Measurements from ENCODE around the gene NBEAL2.

Gene NBEAL2

DNA sequence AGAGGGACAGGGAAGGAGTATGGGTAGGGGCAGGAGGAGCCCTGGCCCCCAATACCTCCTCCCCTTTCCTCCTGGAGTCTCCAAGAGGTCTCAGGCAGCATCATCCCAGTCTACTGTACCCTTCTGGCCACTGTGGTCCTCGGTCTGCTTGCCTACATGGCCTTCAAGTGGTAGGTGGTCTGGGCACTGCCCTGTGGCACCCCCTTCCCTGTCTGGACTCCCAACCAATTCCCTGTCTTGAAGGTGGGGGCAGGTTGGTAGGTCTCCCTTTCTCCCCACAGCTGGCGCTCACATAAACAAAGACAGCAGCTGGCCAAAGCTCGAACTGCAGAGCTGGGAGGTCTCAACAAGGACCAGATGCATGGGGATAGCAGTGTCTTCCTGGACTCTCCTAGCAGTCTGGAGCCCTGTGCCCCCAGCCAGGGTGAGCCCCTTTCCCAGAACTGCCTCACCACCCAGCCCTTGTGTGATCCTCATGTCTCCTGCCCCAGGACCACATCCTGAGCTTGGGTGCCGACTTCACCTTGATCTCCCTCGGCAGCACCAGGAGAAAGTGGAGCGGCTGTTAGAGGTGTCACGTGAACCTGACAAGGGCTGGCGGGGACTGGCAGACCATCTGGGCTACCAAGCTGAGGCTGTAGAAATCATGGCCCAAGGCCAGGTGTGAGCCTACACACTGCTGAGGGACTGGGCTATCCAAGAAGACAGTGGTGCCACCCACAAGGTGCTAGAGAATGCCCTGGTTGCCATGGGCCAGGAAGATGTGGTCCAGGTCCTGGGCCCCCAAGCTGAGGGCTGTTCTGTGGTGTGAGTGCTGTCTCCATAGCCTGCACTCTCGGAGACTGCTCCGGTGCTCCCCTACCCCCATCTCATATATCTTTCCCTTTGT, 33.1 kb downstream of the NBEAL2 start:
- peaks cover 9% of the 10 kb centered on the region; the same call in 1 of the 2 replicates for H3K36me3 ChIP-seq (ENCODE audit: insufficient read depth, low read length)

DNA sequence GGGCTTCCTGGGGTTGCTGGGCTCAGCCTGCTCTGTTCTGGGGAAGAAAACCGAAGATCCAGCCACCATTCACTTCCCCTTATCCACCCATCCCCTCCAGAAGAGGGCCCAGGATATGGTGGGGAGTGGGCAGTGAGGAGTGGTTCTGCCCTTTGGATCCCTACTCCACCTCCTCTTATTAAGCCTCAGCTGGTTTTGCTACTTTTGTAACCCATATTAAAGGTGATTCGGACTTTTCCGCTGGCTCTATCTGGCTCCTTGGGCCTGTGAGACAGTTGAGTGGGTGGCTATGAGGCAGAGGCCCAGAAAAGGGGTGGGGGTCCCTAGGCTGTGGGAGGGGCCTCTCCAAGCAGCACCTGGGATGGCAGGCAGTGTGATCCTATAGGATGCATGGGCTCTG, 33.8 kb downstream of the NBEAL2 start:
- TF ChIP-seq POLR2AphosphoS5 (IDR thresholded peaks at IDR 0.05; ENCODE audit: borderline replicate concordance, low read depth, low read length) (no peak), EZH2 (IDR thresholded peaks at IDR 0.05) (no peak), FOXP2 (optimal IDR thresholded peaks at IDR 0.05; ENCODE audit: control extremely low read depth, extremely low read length, insufficient read depth) (no peak)
- no peak for DNase-seq (ENCODE audit: low read depth, low spot score)
- H3K9ac ChIP-seq (ENCODE audit: insufficient read length), result no peak overlapping the region
- H3K9me3 ChIP-seq (ENCODE audit: low read depth, low read length), result no peaks in the 10 kb centered on the region
- H3K4me3 ChIP-seq, result no peak overlapping the region
- peaks cover 11% of the 10 kb centered on the region; the same call in 1 of the 2 replicates for H3K36me3 ChIP-seq (ENCODE audit: insufficient read depth, low read length)
- H3K27ac ChIP-seq, result no peak overlapping the region

More for the DNA sequence above, 33.1 kb downstream of the NBEAL2 start:
- Histone ChIP-seq H3K9ac (ENCODE audit: insufficient read length) (no peak overlapping the region), H3K9me3 (ENCODE audit: low read depth, low read length) (no peaks in the 10 kb centered on the region), H3K27ac (no peak overlapping the region), H3K4me3 (no peak overlapping the region)
- TF ChIP-seq EZH2 (IDR thresholded peaks at IDR 0.05) (no peak), FOXP2 (optimal IDR thresholded peaks at IDR 0.05; ENCODE audit: control extremely low read depth, extremely low read length, insufficient read depth) (no peak), POLR2AphosphoS5 (IDR thresholded peaks at IDR 0.05; ENCODE audit: borderline replicate concordance, low read depth, low read length) (no peak)
- DNase-seq (ENCODE audit: low read depth, low spot score), result no peak

DNA sequence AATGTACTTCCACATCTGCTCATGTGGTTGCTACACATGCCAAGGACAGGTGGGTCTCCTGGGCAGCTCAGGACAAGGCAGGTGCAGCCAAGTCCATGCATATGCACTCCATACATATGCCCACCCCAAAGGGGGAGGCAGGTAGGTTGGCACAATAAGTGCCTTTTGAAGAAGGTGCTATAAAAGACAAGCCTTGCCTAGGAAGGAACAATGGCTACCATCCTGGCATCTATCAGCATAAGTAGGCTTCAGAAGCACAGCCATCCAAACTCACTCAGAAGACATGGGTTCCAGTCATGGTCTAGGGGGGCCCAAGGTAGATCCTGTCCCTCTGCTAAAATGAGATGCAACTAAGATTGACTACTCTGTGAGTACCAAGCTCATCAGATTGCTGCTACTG, 34.6 kb downstream of the NBEAL2 start:
- H3K9ac ChIP-seq (ENCODE audit: insufficient read length), result no peak overlapping the region
- no peak for DNase-seq (ENCODE audit: low read depth, low spot score)
- no peak overlapping the region for H3K4me3 ChIP-seq
- H3K36me3 ChIP-seq (ENCODE audit: insufficient read depth, low read length), result peaks cover 11% of the 10 kb centered on the region; the same call in 1 of the 2 replicates
- no peak for TF ChIP-seq EZH2 (IDR thresholded peaks at IDR 0.05)
- no peak for TF ChIP-seq FOXP2 (optimal IDR thresholded peaks at IDR 0.05; ENCODE audit: control extremely low read depth, extremely low read length, insufficient read depth)
- TF ChIP-seq POLR2AphosphoS5 (IDR thresholded peaks at IDR 0.05; ENCODE audit: borderline replicate concordance, low read depth, low read length), result no peak
- H3K9me3 ChIP-seq (ENCODE audit: low read depth, low read length), result no peaks in the 10 kb centered on the region
- no peak overlapping the region for H3K27ac ChIP-seq

DNA sequence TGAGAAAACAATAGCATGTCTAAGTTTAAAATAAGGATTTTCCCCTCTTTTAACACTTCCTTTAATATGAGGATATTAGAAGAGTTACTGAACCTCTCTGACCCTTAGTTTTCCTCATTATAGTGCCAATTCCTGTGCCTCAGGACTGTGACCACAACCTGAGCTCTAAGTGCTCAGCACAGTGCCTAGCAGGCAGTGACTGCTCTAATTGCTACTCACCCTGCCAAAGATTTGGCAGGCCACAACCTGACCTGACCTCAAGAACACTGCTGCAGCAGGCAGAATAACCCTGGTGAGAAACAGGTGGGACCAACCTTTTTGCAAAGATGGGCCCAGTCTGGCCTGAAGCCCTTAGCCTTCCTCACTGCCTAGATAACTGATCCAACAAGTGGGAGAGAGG, 35.7 kb downstream of the NBEAL2 start:
- Histone ChIP-seq H3K9ac (ENCODE audit: insufficient read length) (no peak overlapping the region), H3K9me3 (ENCODE audit: low read depth, low read length) (no peaks in the 10 kb centered on the region), H3K36me3 (ENCODE audit: insufficient read depth, low read length) (peaks cover 11% of the 10 kb centered on the region; the same call in 1 of the 2 replicates), H3K4me3 (no peak overlapping the region), H3K27ac (no peak overlapping the region)
- no peak for TF ChIP-seq POLR2AphosphoS5 (IDR thresholded peaks at IDR 0.05; ENCODE audit: borderline replicate concordance, low read depth, low read length)
- no peak for TF ChIP-seq EZH2 (IDR thresholded peaks at IDR 0.05)
- no peak for TF ChIP-seq FOXP2 (optimal IDR thresholded peaks at IDR 0.05; ENCODE audit: control extremely low read depth, extremely low read length, insufficient read depth)
- DNase-seq (ENCODE audit: low read depth, low spot score), result no peak

DNA sequence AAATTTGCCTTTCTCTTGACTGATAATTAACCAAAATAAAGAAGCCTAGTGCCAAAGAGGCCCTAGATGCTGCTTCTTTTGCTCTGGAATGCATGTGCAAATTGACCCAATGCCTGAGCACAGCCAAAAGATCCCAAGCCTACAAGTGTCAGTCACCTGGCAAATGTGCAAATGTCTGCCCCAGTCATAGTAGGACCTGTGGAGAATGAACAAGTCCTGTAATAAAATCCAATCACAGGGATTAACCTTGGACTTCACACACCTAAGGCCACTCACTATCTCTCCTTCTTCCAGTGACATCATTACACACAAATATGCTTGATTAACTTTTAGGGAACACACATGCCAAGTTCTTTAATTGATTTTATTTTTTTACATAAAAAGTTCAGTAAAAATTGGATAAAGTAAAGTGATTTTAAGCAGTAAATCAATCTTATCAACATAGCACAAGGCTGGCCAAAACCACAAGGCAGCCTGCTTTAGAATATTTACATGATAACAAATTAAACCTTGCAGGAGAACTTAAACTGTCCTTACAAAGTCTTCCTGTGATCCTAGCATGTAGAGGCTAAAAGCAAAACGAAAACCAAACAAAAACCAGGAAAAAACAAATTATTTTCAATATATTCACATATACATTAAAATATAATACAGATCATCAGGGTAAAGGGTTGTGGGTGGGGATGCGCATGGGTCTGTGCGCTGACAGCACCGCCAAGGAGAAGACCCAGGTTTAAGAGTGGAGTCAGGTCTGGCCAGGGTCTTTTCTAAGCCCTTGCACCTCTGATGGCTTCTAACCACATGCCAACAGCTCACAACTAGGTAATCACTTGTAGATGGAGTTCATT, 36.8 kb downstream of the NBEAL2 start:
- no peak overlapping the region for H3K27ac ChIP-seq
- H3K9me3 ChIP-seq (ENCODE audit: low read depth, low read length), result no peaks in the 10 kb centered on the region
- no peak for DNase-seq (ENCODE audit: low read depth, low spot score)
- TF ChIP-seq EZH2 (IDR thresholded peaks at IDR 0.05) (no peak), POLR2AphosphoS5 (IDR thresholded peaks at IDR 0.05; ENCODE audit: borderline replicate concordance, low read depth, low read length) (no peak), FOXP2 (optimal IDR thresholded peaks at IDR 0.05; ENCODE audit: control extremely low read depth, extremely low read length, insufficient read depth) (no peak)
- peaks cover 11% of the 10 kb centered on the region; the same call in 1 of the 2 replicates for H3K36me3 ChIP-seq (ENCODE audit: insufficient read depth, low read length)
- no peak overlapping the region for H3K9ac ChIP-seq (ENCODE audit: insufficient read length)
- H3K4me3 ChIP-seq, result no peak overlapping the region

DNA sequence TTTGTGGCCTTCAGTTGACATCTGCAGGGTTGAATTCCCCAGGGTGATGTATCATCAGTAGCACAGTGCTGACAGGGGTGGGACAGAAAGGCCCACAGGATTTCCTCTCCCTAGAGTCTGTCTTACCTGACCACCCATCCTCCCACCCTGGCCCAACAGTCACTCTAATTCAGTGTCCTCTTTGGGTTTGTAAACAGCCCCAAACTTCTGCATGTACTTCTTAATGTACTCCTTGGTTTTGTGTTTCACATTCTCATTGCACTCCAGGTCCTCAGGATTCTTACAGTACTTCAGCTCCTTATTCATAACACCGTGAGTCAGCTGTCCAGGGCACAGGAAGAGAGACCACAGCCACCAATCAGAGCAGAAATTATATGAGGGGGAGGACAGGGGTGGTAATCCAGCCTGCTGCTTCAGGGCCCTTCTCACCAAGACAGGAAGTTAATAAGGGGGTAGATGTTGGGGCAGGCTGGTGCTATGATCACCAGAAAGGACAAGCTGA, 37.5 kb downstream of the NBEAL2 start:
- Histone ChIP-seq H3K4me3 (no peak overlapping the region), H3K27ac (no peak overlapping the region)
- TF ChIP-seq POLR2AphosphoS5 (IDR thresholded peaks at IDR 0.05; ENCODE audit: borderline replicate concordance, low read depth, low read length) (no peak), EZH2 (IDR thresholded peaks at IDR 0.05) (no peak), FOXP2 (optimal IDR thresholded peaks at IDR 0.05; ENCODE audit: control extremely low read depth, extremely low read length, insufficient read depth) (no peak)

DNA sequence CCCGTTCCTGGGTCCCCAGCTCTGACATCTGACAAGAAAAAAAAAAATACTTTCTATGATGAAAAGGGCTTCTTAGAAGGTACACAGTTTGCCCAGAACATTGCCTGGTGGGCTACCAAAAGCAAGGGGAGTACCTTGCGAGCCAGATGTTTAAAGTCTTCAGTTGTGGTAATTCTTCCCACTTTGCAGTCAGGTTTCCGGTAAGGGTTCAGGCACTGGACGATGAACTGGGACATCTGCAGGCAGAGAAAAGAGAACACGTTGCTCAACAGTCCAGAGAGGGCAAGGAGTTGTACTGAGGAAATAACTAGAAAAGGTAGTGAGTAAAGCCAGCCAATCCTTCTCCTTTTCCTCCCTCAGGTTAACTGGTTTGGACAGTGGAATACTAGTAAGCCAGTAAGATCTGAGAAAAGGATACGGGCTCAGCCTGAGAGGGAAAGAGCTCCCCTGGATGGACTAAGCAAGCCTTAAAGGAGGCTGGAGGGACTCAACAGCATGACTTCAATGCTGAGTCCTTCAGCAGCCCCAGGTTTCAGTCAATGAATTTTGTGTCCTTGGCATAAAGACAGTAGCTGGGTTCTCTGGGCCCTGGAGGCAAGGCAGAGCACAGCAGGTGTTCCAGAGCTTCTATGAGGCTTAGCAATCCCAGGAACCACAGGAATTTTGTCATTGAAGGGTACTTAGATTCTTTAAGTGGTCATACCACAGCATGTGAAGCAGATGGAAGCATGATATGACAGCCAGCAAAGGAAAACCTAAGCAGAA, 38.2 kb downstream of the NBEAL2 start:
- Histone ChIP-seq H3K4me3 (no peak overlapping the region), H3K27ac (no peak overlapping the region), H3K36me3 (ENCODE audit: insufficient read depth, low read length) (peaks cover 11% of the 10 kb centered on the region; the same call in 1 of the 2 replicates), H3K9ac (ENCODE audit: insufficient read length) (no peak overlapping the region), H3K9me3 (ENCODE audit: low read depth, low read length) (no peaks in the 10 kb centered on the region)
- DNase-seq (ENCODE audit: low read depth, low spot score), result peak; percentile 66
- TF ChIP-seq EZH2 (IDR thresholded peaks at IDR 0.05) (no peak), POLR2AphosphoS5 (IDR thresholded peaks at IDR 0.05; ENCODE audit: borderline replicate concordance, low read depth, low read length) (no peak), FOXP2 (optimal IDR thresholded peaks at IDR 0.05; ENCODE audit: control extremely low read depth, extremely low read length, insufficient read depth) (no peak)

More for the DNA sequence above, 37.5 kb downstream of the NBEAL2 start:
- Histone ChIP-seq H3K9ac (ENCODE audit: insufficient read length) (no peak overlapping the region), H3K9me3 (ENCODE audit: low read depth, low read length) (no peaks in the 10 kb centered on the region), H3K36me3 (ENCODE audit: insufficient read depth, low read length) (peaks cover 11% of the 10 kb centered on the region; the same call in 1 of the 2 replicates)
- no peak for DNase-seq (ENCODE audit: low read depth, low spot score)
